Loucy (cell line): ENCODE measurements around the gene MOB3B.

Experiments
- CTCF ChIP-seq: fragments of 200-600 bp; sonication (generic); conservative IDR thresholded peaks from 2 replicates; pipeline ENCODE4 v1.5.1; 2014; ENCODE audit warnings: mild to moderate bottlenecking, antibody characterized with exemption, low read length
- EZH2phosphoT487 ChIP-seq: fragments of 200-600 bp; IDR thresholded peaks from 2 replicates; pipeline ENCODE4 v1.6.1; 2018; ENCODE audit warnings: antibody characterized with exemption, mild to moderate bottlenecking, moderate library complexity, borderline replicate concordance

DNA sequence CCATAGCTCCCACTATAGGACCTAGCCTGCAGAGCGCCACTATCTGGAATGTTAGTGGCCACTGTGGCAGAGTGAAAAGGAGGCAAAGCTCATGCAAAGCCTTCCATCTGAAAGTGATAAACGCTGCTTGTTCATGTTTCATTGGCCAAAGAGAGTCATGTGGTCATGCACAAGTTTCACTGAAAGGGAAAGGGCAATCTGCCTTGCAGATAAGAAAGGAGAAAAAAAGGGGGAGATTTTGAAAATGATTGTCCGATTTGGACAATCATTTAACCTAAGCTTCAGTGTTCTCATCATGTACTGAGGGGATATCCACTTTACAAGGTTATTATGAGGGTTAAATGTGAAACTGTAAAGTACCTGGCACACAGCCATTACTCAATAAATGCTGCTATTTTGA is 9.0 kb upstream of the MOB3B start:
- TF ChIP-seq CTCF (no peak), EZH2phosphoT487 (no peak)
